CD4-positive, alpha-beta T cell treated with Interleukin-2 at 100 ng/mL for 4 hours (primary cell): ENCODE measurements around the gene NSUN2.

Experiments used
- DNase-seq: peaks from one replicate; pipeline ENCODE4 v3.0.0-alpha.2; 2020; ENCODE audit warnings: low spot score

NSUN2 gene

DNA sequence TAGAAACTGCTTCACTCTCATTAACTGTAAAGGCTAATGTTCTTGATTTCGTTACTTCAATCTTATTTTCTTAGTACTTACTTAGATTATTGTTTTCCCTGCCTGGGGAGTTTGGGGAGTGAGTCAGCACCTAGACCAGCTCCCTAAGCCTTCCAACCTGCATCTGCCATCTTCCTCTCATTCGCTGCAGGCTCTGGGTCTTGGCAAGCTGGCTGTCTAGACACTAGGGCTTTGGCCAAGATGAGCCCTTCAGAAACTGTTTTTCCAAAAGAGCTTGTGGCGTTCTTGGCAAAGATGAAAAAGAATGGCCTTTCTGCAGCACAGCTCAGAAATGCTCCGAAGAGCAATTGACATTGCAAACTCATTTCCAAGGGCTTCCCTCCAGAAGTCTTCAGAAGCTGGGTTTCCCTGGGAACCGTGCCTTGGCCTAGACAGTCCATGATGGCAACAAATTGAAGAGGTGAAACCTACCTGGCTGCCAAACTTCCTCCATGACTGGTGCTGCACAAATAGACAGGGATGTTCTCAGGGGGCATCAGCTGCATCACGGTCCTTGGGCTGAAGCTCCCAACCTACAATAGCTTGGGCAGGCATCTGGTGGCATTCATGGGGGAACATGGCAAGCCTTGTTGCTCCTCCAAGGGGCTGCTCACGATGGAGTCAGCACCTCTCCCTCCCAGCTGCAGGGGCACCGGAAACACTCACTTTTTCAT is 76.6 kb downstream of the NSUN2 start:
- no peak for DNase-seq

DNA sequence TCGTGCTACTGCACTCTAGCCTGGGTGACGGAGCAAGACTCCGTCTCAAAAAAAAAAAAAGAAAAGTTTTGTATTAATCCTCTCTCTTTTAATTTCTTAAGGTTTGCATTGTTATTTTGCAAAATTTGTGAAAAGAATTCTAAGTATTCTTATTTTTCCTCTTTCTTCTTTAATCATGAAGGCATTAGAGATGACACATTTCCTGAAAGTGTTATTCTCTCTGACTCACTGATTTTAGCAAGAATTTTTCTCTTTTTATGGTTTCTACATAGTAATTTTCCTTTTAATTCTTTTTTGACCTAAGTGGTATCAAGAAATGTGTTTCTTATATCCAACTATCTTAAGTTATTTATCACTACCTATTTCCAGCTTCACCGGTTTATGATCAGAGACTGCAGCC is 78.0 kb downstream of the NSUN2 start:
- no peak for DNase-seq

DNA sequence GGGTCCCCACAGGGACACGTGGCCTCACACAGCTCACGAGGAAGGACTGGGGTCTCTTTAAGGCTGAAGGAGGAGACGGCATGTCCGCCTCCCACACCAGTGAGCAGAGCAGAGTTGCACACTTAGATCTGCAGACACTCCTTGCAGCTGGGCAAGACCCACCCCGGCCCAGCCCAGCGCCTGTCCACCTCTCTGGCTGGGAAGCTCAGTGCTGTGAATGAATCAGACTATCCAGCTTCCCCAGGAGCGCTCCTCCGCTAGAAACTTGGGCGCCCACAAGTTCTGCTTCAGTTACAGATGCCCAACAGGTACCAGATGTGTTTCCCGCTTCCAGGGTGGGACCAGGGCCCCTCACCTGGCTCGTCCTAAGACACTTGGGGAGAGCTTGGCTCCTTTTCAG is 78.9 kb downstream of the NSUN2 start:
- DNase-seq, result no peak

DNA sequence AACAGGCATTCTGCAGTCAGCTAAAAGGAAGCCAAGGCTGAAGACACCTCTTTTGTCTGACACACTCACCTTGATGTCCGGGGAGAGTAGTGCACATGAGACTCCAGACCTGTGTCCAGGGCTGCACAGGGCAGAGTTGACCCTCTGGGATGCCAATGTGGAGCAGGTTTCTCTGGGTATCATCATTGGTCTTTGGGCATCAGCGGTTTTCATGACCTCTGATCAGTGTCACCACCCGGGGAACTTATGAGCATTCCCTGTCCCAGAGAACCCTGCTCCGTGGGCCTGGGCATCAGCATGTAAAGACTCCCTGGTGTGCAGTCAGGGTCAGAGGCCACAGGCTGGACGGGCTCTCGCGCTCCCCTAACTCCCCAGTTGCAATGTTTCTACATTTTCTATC is 80.2 kb downstream of the NSUN2 start:
- no peak for DNase-seq

DNA sequence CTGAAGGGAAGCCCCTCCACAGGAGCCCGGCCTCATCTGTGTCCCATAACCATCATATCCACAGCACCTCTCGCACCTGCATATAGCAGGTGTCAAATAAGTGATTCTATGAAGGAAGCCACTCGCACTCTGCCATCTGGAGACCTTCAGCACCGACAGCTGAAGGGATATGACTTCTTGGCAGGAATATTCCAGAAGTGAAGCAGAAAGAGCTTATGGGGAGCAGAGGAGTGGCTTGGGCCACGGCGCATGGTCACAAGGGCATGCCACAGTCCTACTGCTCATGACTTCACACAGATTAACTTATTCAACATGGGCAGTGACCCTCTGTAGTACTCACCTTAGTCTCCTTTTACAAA is 80.9 kb downstream of the NSUN2 start:
- DNase-seq, result no peak

DNA sequence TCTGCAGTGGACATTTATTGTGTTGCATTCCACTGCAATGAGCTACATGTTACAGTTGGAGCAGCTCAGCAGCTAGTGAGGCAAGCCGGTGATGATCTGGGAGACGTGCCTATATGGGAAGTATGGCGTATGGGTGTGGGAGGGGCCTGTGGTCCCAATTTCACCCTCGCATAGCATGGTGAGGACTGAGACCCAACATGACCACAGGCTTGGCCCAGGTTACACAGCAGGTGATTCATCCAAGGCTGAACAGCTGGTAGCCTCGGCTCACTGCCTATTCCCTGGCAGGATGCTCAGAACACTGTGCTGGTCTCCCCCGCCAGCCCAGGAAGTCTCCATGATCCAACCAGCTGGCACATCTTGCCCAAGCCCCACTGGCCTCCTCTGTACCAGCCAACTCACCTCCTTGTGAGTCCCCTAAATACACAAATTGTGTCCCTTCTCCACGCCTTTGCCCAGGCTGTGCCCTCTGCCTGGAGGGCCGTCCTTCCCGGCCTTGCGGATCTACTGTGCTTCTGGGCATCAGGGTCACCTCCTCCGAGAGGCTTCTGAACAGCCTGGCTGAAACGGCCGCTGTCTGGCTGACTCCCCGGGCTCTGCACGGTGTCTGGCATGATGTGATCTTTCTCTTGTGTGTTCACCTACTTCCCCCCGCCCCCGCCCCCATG is 81.4 kb downstream of the NSUN2 start:
- DNase-seq, result no peak

DNA sequence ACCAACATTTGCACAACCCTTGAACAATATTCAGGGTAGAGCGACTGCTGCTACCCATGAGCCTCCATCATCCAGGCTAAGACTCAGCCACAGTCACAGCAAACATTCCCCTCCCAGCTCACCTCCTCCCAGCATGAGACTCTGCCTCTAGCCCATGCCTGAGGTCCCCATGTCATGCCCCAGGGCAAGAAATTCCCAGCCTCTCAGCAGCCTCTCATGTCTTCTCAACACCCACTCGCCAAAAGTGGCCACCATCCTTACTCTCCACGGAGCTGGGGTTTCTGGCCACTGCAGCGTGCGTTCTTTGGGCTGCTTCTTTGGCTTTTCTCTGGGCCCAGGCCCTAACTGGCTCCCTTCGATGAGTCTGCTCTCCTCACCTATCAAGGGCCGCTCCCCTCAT is 82.2 kb downstream of the NSUN2 start:
- no peak for DNase-seq
